HG03039 (cell line): ENCODE data around the gene WASF3.

ENCODE experiments used
- ATAC-seq: cut with Tn5 transposase; IDR thresholded peaks from one replicate; pipeline ENCODE4 v1.9.1; 2021; ENCODE audit warnings: mild to moderate bottlenecking, moderate library complexity; ENCODE audit not compliant: unreplicated experiment

Gene WASF3

DNA sequence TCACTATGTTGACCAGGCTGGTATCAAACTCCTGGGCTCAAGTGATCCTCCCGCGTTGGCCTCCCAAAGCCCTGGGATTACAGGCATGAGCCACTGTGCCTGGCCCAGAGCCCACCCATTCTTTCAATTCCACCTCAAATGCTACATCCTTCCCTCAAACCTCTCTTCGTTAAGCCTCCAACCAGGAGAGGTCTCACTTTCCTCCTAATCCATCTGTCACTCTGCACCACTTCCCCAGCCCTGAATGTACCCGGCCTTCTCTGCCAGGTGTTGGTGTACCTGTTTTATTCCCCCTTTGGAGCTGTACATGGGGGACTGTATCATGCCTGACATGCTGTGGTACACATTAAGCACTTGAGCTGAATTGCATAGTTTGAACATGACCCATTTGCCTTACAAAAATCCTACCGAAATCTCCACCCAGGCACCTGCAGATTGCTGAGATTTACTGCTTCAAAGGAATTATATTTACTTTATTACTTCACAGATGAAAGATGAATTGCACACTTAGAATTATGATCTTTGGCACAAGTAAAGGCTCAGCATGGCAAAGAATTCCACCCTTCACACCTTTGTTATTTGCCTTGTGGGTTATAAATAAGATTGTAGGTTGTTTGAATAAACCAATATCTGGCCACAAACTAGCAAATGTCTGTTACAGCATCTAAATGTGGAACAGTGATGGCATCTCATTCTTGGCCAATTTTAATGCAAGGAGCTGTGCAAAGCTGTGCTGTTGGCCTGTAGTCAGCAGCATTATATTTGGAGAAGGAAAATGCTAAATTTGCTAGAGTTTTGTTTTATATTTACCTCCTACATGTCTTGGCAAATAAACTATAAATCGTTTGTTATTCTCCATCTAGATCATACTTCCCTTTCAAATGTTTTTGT lies 15.6 kb upstream of the WASF3 start:
- no peak for ATAC-seq

DNA sequence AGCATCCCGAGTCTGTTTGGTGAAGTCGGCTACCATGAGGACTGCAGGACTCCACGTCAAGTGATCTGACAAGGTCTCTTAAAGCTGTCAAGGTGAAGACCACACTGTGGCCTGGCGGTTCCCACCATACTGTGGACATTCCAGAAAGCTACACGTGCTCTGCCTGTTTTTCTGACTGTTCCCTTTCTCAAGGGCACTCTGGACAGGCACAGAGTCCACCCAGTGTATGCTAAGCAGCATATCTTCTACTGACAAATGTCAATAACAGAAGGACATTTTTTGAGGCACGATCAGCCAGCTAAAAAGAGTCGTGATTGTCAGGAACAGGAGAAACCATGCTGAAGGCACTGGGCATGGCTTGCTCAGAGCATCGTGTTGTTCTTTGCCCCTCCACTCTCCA lies 12.8 kb upstream of the WASF3 start:
- ATAC-seq = no peak

DNA sequence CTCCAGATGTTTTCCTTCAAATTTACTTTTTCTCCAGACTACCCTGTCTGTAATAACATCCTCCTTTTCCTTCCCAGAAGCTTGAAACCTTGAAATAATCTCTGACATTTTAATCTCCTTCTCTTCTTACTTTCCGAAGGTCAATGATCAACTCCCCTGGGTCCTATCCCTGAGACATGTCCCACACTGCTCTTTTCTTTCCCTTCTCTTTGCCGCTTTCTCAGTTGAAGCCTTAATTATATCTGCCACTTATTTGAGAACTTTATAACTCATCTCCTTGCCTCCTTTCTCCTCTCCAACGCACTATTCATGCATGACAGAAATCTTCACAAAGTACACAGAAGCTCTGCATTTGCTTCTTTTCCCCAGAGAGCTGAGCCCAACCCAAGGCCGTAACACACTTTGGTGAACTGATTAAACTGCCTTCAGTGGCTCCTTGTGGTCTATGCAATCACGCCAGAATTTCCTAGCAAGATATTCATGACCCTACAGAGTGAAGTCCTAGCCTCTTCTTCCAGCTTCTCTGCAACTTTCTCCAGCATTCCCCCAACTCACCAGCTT lies 9.2 kb upstream of the WASF3 start:
- no peak for ATAC-seq

DNA sequence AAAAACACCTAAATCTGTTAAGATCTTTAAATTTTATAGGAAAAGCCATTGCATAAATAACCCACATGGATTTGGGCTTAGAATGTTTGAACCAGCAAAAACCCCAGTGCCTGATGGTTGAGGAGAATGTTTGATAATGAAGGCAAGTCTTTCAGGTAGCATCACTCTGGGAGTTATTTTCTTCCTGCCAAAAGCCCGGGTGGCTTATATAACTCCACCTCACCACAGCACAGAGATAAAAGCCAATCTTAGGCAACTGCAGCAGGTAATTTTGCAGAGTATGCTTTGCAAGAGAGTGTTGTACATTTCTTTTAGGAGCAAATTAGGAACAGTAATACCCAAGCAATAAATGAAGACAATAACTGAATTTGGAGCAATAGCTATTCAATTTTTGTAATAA lies 7.8 kb upstream of the WASF3 start:
- no peak for ATAC-seq

DNA sequence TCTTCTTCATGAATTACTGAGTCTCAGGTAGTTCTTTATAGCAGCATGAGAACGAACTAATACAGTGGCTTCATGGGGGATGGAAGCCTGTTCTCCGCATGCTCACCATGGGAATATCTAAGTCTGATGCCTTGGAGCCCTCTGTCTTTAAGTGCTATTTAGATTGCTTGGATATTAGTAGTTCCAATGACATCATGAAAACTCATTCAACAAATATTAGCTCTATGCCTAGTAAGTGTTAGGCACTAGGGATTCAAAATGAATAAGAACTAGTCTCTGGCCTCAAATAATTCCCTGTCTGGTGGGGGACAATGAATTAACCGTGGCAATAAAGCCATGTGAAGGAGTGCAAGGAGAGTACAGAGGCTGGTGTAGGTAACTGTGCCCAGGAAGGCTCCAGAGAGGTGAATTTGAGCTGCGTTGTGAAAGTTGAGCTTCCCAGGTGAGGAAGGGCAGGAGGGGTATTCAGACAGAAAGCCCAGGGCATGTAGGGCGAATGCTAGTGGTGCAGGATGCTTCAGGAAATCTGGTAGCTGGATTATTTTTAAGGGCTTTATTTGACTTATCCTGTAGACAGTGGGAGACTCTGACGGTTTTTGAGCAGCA lies 6.1 kb upstream of the WASF3 start:
- no peak for ATAC-seq

DNA sequence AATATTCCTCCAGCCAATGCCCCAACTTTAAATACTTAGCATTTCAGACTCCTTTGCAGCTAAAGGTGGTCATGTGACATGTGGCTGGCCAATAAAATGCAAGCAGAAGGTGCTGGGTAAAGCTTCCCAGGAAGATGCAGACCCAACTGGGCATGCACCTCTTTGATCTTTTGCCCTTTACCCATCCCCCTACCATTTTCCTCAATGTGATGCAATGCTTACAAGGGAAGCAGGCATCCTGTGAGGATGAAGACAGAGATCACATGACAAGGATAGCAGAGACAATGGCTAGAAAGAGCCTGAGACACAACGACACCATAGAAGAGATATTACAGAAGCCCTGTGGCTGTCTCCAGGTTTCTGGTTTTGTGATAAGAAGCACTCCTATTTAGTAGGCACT lies 2.1 kb upstream of the WASF3 start:
- no peak for ATAC-seq

DNA sequence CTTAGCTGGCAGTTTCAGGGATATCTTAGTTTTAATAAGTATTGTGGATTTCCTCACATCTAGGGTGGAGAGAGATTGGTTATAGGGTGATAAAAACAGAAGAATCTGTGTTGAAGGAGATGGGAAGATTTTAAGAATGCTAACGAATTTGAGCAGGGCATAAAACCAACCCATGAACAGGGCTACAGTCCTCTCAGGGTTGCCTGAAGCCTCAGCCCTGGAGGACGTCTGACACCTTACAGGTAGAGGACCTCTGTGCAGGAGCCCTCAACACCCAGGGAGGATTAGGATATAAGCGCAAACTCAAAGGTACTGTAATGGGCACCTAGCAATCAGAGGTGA lies 461 bp upstream of the WASF3 start:
- ATAC-seq = peak; percentile 30

DNA sequence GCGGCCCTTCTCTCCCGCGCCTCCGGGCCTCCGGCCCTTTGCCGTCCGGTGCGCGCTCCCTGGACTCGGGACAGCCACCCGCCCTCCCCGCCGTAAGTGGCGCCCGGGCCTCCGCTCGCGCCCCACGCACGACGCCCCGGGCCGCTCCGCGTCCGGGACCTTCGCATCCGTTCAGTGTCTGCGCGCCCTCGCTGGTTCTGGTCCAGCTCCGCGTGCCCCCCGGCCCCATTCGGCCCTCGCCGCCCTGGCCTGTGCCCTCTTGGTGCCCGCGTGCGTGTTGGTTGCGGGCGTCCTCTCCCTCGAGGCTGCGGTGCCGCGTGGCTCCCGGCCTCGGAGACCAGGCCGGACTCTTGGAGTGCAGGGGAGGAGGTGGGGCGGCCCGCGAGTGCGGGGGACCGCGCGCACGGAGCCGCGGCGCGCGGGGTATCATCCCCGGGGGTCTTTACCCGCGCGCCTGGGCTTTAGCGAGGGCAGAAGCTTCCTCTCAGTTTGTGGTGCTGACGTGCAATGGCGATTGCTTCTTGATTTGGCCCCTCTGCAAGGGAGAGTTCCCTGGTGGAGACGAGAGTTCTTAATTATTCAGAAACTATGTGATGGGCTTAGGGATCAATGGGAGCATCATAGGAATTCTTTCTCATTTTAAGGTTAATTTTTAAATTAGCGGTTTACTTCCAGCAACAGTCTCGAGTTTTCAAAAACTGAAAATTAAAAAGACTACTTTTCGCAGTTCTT lies 757 bp downstream of the WASF3 start:
- no peak for ATAC-seq

DNA sequence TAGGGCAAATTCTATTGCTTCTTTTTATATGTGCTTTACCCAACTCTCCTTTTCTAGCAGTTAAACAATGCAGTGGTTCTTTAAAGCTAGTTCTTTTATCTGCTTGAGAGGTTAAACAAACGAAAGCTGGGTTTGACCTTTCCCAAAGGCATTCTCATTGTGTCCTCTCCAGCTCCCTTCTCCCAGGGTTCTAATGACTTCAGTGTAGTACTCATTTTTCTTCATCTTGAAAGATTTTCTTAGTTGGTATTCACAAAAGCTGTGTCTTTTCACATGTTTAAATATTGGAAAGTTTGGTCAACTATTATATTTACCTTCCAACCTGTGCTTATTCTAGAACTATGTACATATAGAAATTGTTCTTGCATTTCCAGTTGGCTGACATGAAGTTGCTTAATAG lies 1.5 kb downstream of the WASF3 start:
- no peak for ATAC-seq

DNA sequence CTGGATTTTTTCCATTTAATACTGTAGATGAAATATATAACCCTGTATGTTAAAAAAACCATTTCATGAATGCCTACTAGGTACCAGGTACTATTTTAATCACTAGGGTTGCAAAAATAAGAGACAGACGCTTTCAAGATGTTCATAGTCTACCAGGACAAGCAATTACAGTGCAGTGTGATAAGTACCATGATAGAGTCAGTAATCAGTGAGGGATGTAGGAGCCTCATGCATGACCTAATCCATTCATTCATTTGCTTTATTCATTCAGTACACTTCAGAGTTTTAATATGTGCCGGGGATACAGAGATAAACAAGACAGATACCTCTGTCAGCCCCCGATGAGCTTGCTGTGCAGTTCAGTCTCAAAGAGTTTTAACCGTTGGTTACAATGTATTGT lies 3.0 kb downstream of the WASF3 start:
- no peak for ATAC-seq

DNA sequence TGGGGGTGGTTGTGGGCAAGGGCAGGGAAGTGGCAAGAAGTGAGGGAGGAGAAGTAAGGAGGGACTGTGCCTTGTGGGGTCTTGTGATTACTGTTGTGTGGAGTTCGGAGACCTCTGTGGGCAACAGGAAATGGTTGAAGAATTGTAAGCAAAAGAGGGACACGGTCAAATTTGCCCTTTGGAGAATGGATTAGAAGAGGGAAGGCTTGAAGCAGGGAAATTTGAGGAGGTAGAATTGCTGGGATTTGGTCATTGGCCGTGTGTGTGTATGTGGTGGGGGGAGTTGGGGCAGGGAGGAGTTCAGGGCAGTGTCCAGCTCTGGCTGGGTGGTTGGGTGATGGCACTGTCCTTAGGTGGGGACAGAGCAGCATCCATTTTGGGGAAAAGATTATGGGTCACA lies 3.6 kb downstream of the WASF3 start:
- ATAC-seq = no peak

DNA sequence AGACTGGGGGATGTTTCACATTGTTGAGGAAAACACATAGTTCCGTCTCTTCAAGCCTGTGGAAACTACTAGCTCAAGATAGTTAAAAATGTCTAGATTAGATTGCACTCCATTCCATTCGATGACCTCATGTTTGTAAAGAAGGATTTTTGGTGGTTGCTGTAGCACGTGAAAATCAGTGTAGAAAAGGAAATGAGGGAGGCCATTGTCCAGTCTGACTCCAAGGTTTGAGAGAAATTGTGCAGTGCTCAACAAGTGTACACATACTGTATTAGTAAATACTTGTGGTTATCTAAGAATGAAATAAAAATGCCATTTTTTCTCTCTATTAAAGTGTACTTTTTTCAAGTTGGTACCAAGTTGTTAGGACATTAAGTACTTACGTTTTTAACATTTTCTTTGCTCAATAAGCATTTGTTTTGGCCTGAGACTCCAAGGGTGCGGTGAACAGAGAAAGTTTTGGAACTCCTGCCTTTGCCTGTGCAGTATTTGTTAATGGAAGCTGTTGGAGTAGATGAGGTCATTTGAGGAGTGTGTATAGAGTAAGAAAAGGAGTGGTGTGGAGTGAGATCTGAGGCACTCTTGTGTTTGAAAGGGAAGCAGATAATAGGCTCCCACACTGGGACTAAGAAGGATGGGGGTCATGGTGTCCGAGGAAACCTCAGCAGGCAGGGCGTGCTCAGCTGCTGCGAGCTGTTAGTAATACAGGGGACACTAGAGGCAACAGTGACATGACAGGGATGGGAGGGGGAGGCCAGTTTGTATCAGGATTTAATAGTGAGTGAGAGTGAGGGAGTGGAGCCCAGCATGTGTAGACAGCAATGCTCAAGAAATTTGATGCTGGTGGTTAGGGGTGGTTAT lies 4.4 kb downstream of the WASF3 start:
- no peak for ATAC-seq

DNA sequence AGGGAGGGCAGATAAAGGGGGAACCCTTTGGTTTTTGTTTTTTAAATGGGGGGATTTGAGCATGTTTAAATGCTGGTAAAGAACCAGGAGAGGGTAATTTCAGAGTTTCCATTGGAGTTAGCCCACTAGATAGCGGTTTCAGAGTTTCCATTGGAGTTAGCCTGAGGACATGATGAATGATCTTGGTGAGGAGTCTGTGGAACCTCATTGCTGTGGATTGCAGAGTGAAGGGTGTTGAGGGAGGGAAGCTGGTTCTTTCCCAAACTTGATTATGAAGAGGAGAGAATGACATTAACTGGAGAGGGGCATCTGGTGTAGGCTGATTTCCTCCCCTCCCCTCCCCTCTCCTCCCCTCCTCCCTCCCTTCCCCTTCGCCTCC lies 5.0 kb downstream of the WASF3 start:
- ATAC-seq = no peak

DNA sequence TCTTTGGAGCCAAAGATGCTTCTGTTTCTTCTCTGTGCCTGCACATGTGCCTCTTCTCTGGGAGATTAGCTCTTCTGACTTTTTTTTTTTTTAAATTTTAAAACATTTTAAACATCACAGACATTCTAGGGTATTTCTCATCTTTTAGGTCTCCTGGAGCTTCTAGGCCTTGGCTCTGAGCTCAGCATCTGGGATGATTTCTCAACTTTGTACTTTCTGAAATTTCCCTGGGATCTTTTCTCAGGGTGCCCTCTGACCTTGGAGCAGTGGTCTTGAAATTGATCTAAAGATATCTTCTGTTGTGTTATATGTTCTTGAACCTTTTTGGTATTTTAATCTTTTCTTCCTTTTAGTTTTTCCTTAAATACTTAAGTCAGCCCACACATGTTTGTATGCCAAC lies 6.2 kb downstream of the WASF3 start:
- ATAC-seq = no peak

DNA sequence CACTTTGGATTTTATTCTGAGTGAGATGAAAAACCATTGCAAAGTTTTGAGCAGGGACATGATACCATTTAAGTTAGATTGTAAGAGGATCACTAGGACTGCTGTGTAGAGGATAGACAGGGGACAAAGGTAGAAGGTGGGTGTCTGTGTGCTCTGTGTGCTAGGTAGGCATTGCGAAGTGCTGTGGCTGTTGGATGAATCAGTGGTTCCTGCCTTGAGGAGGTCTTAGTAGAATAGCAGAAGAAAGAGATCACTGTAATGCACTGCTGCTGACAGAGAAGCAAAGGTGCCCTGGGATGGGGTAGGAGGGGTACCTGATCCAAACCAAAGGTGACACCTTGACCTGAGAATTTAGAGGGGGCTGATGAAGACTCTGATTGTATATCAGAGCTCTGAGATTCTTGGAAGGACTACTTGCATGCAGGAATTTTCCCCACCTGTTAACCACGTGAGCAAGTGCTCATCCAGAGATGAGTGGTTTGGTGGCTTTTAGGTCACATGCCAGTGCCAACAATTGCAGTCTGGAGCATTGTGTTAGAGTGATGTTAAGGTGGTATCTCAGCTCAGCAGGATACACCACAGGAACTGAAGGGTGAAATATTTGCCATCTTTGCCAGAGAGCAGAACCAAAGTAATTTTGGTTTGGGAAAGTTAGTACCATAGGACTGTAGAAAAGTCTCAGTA lies 10.8 kb downstream of the WASF3 start:
- ATAC-seq = no peak

DNA sequence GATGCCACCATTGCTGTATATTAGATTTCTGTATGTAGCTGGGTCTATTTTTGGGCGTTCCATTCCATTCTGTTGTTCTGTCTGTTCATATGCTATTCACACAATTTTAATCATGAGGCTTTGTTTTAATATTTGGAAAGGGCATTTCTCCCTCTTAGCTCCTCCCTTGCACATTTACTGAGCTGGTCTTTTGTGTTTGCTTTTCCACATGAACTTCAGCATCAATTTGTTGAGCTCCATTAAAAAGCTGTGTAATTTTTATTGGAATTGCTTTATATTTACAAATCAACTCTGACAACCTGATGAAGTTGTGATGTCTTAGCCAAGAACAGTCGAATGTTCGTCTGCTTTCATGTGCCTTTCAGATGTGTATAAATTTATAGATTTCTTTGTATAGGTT lies 14.0 kb downstream of the WASF3 start:
- ATAC-seq = no peak

DNA sequence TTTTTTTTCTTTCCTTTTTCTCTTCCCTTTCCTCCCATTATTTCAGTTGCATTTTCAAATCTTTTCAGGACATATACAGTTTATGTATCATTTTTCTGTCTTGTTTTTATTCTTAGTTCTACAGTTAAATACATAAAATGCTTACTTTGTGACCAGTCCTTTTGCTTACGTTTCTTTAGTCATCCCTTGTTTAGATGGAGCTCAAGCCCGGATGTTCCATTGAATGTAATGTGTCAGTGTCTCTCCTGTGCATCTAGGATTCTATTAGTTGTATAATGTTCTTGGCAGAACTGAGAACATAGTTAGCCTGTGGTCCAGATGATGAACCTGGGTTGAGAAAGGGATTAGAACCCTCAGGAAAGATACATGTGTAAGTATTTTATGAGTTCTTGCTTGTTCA lies 17.8 kb downstream of the WASF3 start:
- no peak for ATAC-seq

DNA sequence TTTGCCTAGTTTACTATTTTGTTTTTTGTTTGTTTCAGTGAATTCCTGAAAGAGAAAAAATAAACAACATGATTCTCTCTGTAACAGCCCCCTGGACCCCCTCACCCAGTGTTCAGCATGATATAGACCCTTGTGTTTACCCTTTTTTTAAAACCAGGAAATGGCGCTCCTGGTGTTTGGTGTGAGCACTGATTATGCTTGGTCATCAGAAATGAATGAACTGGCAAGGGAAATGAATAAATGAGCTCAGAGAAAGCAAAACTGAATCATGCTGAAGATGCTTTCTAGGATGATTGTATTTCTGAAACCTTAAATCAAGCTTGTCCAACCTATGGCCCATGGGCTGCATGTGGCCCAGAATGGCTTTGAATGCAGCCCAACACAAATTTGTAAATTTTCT lies 22.1 kb downstream of the WASF3 start:
- ATAC-seq = no peak

DNA sequence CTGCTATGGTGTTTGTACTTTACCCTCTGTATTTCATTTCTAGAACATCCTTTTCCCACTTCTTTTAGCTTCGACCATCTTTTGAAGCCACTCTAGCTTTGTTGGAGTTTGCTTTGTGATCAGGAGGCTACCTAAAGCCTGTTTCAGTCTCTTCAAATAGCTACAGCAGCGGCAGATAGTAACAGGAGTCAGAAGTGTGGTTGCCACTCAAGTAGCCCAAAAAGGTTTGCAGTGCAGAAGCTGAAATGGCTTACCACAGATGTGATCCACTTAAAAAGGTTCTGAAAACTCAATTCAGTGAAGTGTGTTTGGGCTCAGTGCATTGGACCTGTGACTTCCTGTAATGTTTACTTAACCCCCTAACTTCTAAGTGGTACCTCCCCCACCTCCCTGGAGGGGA lies 26.2 kb downstream of the WASF3 start:
- no peak for ATAC-seq

DNA sequence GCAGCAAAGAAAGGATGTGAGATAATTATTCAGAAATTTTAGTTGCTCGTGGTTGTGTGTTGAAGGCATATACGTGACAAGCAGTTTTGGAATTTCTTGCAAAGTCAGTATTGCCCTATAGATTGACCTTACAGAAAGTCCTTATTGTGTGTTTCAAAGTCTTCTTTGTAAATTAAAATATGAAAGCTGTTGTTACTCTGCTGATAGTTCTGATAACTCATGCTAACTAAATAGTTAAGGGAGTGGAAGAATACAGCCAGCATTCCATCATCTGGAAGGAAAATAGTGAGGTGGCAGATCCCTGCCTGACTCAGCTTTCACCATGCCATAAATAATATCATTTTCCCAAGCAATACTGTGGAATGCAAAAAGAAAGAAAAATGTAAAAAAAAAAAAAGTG lies 27.2 kb downstream of the WASF3 start:
- ATAC-seq = no peak
